GM19239 (cell line): ENCODE data around the gene EGFLAM.

Experiments used
- DNase-seq: peaks from one replicate; pipeline ENCODE4 v3.0.0; 2011; ENCODE audit warnings: low spot score; ENCODE audit not compliant: insufficient read length
- FAIRE-seq: peaks from 2 replicates; lab custom pipeline; 2011; peaks lifted over from hg19 to GRCh38; lab: Jason Lieb, UNC

The EGFLAM gene

DNA sequence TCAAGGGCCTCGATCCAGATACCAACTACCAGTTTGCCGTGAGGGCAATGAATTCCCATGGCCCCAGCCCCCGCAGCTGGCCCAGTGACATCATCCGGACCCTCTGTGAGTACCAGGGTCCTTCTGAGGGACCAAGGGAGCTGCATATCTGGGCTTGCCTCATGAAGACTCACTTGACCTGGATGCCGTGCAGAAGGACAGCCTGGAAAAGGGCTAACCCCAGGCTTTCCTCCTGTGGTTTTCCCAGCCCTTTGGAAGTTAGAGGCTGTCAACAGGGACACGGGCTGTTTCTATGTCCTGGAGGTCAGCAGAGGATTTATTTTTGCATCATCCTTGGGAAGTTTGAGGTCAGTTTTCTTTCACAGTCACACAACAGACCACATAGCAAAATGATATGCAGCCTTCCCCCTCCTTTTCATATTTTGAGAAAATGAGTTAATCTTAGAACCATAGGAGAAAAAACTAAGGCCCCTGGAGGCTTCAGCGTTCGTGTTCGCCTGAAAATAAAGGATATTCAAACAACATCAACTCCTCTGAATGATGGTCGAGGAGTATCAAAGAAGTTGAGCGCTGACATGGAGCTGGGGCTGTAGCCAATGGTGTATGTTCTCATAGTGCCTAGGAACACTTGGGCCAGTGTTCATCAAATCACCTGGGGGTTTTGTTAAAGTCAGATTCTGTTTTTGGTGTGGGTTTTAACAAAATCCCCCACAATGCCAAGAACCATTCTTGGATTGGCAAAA lies 112.2 kb downstream of the EGFLAM start:
- FAIRE-seq (no peak), DNase-seq (no peak)

DNA sequence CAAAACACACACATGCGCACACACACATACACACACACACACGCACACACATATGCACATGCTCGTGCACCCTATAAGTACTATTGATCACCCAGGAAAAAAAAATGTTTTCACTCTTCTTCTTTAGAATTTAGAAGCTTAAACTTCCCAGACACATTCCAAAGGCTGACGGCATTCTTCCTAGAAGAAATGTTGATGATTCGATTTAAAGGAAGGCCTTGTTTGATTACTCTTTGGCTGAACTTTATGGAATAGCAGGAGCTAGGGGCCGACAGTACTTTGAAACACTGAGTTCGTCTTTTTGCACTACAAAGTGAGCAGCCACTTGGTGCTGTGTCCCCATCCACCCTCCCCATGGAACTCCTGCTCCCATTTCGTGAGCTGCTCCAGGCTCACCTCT lies 113.2 kb downstream of the EGFLAM start:
- DNase-seq (no peak), FAIRE-seq (no peak)

DNA sequence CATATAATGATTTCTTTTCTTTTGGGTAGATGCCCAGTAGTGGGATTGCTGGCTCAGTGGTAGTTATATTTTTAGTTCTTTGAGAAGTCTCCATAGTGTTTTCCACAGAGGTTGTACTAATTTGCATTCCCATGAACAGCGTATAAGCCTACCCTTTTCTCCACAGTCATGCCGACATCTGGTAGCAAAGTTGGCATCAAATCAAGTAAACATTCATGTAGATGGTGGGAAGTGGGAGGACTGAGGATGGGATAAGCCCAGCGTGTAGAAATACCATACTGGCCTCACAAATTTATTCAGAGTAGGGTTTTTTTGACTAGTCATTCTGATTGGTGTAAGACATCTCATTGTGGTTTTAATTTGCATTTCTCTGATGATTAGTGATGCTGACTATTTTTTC lies 115.4 kb downstream of the EGFLAM start:
- DNase-seq: no peak
- FAIRE-seq: no peak

DNA sequence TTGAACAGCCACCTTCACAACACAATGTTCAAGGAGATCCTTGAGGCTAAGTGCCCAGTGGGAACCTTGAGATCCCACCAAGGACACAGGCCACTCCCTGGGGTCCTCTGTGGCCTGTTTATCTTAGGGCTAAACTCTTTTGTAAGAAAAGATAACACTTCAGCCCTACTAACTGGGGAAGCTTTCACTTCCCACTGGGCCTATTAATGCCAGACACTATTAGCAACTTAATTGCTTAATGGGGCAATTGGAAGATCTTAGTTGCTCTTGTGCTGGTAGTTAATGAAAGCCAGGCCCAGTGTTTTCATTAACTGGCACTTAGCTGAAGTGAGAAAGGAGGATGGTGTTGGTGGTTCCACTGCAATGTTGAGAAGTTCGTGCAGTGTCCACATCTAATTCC lies 117.1 kb downstream of the EGFLAM start:
- FAIRE-seq: no peak
- no peak for DNase-seq

DNA sequence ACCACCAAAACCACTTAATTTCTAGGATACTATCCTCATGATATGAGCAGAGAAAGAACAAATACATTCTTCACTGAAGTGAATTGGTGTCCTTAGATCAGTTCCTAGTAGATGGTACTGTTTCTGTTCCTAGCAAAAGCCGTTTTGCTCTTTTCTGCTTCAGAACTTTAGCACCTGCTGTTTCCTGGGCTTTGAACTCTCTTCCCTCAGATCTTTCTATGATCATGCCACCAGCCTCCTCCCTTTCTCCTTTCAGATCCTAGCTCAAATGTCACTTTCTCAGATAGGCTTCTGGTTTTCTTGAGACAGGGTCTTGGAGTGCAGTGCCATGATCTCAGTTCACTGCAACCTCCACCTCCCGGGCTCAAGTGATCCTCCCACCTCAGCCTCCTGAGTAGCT lies 118.0 kb downstream of the EGFLAM start:
- no peak for DNase-seq
- FAIRE-seq: no peak

DNA sequence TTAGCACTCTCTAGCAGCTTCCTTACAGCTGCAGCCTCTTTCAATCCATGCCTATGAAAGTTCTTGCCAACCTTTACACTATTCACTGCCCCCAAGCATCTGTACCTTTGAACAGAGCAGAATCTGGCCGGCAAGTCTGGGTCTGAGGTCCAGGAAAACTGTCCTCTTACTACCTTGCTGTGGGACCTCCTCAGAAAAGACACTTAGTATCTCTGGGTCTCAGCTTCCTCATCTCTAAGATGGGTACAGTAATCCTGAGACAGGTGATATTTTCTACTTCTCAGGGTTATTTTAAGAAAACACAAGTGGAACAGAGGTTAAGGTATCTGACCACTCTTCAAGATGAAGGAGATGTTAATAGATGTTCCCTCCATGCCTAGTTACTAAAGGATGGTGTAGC lies 120.2 kb downstream of the EGFLAM start:
- DNase-seq: no peak
- FAIRE-seq: no peak

DNA sequence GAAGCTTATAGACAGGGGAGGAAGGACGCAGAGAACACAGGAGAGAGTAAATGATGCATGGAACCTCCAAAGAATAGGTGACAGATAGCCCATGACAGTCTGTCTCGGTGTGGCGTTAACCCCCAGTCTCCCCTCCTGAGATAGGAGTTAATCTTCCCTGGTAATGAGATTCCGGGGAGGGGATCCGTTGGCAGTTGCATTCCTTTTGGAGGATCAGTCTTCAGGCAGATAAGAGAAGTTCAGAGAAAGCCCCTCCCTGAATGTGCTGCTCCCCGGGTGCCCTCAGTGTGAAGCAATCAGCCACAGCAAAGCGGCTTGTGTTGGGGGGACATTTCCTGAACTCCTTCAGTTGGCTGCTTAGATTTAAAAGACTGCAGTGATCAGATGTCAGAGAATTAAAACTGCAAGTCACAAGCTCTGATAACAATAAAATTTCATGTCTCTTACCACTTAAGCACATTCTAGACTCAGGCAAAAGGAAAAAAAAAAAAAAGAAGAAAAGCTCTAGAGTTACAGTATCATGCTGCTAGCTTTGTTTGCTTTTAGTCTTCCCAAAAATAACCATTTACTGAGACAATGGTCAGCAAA lies 121.1 kb downstream of the EGFLAM start:
- no peak for FAIRE-seq

DNA sequence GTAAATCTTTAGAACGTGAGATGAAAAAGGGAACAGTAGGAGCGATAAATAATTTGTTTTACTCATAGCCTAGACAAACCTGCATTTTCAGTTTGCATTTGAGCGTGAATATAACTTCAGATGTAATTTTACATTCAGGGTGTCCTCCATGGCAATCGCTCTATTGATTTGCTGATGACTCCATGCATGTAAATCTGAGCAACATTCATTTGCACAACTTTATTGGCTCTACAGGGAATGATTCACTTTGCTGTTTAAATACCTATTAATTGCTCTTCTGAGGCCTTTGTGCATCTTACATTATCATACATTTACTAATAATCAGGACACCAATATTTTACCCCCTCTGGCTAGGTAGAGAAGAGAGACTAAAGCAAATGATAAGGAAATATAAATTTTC lies 122.2 kb downstream of the EGFLAM start:
- no peak for FAIRE-seq
- DNase-seq: no peak

More for the DNA sequence above, 121.1 kb downstream of the EGFLAM start:
- DNase-seq: no peak

DNA sequence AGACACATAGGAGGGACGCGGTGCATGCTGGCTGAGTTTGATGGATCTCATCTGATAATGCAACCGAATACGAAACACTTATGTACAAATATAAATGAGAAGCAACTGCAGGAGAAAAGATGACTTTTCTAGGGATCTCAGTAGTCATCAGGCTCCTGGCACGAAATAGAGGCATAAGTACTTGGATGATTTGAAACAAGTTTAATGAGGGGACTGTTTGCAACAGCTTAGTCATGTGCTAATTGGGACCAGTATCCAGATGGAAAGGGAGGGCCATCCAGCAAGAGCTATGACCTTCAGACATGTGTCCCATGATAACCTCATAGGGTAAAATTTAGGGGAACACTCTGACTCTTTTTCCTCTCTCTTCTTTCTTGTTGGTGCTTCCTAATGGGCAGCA lies 123.0 kb downstream of the EGFLAM start:
- DNase-seq (no peak), FAIRE-seq (no peak)

DNA sequence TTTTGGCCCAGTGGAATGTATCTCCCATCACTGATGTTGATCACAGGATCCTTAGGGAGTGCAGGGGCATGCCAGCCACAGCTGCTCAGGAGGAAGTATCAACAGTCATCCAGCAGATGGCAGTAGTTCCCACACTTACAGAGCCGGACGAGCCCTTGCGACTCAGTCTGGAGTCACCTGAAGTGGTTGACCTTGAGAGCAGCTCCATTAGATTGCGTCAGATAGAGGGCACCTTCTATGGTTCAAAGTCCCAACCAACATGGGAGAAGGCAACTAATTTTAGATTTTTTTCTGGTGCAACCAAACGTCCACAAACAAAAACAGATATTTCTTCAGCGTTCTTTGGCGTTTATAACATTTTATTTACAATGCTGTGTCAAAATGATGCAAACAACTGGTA lies 124.5 kb downstream of the EGFLAM start:
- peak; percentile 83 for FAIRE-seq
- DNase-seq: peak; percentile 53

DNA sequence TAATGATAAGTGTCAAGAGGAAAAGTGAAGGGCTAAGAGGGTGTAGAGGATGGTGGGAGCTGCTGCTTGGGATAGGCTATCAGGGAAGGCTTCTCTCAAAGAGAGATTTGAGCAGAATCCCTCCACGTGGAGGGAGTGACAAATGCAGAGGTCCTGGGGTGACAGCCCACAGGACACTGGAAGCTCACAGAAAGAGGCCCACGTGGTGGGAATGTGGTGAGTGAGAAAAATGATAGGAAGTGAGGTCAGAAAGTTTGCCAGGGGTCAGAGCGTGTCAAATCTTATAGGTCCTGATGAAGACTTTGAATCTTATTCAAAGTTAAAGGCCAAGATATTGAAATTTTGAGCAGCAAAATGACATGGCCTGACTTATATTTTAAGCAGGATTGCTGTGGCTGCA lies 125.3 kb downstream of the EGFLAM start:
- DNase-seq: no peak
- FAIRE-seq: no peak

DNA sequence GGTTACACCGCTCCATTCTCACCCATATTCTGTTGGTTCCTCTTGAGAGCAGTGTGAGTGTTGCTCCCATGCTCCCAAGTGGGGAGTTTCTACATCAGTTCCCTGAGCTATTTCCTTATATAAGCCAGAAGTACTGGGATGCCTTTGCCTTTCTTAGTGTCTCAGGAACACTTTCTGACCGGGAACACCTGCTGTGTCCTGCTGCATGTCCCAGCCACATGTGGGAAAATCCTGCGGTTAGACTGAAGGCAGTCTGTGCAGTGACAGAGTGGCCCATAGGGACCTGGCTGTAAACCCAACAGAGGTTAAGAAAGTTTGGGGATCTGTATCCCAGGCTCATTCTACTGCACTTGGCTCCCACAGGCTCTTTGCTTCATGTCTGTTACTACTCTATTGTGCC lies 126.0 kb downstream of the EGFLAM start:
- DNase-seq (no peak), FAIRE-seq (no peak)

DNA sequence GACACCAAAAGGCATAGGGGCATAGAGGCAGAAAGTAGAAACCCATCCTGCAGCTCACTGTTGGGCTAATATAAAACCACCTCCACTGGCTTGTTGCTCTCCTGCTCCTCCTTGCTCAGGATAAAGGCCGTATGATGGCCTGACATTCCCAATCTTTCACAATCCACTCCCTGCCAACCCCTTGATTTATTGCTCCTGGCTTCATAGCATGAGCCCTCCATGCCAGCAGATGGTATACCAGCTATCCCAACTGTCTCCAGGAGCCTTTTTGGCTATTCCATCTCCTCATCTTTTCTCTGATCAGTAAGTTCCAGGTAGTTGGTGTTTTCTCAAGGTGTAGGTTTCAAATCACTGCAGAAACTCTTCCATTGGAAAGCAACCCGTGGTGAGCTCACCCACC lies 128.8 kb downstream of the EGFLAM start:
- DNase-seq (no peak), FAIRE-seq (no peak)

DNA sequence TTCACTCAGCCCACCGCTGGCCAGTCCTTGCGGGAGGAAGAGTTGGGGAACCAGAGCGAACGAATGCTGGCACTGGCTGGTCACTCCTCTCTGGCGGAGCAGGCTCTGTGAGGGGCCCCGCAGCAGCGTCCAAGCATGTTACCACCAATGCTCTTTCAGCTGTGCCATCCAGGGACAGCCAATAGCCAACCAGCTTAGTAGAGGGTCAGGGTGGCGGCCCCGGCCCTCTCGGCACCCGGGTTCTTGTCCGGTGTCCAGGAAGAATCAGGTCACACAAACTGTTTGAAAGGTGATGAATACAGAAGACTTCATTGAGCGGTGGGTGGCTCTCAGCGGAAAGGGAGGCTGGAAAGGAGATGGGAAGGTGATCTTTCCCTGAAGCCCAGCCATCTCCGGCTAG lies 135.3 kb downstream of the EGFLAM start:
- DNase-seq (no peak), FAIRE-seq (no peak)

DNA sequence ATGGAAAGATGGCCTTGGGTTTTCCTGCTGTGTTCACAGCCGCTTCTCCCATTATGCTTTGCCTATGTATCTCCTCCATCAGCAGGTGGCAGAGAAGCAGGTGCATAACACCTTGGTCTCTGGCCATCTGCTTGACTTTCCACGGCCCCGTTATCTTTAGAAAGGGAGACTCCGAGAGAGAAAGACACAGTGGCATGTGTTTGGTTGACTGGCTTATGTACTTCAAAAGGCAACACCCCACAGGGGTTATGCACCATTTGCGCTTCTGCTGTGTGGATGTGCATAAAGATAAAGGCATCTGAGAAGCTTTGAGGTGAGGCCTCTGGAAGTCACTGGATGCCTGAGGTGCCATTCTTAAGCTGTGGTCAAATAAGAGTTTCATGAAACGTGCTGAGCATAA lies 138.4 kb downstream of the EGFLAM start:
- DNase-seq (no peak), FAIRE-seq (no peak)

DNA sequence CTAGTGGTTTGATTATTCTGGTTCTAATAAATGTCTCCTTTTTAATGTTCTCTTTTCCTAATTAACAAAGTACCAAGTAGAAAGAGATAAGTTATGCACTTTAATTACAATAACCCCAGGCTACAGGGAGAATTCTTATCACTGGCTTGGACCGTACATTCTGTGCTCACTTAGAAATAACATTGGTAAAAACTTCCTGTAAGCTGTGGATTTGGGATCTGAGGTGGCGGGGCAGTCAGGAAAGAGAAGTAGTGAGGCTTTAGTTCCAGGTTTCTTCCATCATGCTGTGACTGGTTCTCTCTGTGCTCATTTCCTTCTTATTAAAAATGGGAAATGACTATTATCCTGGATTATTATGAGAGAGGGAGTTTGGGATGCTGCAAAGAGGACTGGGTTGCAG lies 142.0 kb downstream of the EGFLAM start:
- FAIRE-seq: no peak
- DNase-seq: no peak

DNA sequence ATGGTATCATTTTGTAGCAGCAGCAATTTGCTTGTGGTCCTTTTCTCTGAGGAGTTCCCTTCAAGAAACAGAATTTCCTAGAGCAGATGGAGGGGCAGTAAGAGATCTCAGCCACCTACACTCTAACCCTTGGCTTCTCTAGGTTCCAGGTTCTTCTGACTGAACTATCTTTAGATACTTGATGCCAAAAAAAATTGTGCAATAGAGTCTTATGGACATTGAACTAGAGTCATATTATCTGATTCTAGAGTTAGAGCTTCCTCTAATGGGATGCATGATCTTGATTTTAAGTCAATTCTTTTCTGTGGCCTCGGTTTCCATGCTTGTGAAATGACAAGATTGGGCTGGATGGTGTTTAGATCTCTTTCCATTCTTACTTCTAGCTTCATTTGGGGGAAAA lies 142.8 kb downstream of the EGFLAM start:
- no peak for FAIRE-seq
- no peak for DNase-seq

DNA sequence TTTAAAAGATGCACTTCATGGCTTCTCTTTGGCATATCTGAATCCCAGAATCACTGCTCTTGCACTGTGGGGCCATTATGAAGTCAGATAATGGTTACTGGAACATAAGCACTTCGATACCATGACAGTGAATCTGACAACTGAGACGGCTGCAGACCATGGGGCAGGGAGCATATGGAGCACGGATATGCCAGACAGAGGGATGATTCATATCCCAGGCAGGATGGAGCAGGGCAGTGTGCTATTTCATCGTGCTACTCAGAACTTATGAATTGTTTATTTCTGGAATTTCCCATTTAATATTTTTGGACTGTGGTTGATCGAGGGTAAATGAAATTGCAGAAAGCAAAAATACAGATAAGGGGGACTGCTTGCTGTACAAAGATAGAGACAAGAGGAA lies 145.0 kb downstream of the EGFLAM start:
- FAIRE-seq: no peak
- DNase-seq: no peak

DNA sequence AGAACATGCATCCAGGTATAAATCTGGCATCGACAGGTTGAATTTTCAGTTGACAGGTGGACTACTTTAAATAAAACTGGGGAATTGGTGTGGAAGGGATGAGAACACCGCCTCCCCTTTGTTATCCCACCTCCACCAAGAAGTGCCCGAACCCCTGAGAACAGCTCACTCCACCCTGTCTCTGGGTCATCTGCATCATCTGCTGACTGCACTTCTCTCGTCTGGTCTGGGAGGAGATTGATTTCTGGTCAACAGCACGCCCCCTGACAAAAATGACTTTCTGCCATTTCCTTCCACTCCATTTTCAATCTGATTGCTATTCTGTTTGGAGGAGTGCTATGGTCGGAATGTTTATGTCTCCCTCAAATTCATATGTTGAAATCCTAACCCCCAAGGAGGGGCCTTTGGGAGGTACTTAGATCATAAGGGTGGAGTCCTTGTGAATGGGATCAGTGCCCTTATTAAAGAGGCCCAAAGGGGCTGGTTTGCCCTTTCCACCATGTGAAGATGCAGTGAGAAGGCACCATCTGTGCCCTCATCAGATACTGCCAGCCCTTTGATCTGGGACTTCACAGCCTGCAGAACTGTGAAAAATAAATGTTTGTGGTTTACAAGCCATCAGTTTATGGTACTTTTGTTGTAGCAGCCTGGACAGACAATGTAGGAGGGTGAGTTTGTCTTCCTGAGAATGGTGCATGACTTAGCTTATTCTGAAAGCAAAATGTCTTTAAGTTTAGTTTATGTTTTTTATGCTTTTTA lies 145.7 kb downstream of the EGFLAM start:
- FAIRE-seq (no peak), DNase-seq (no peak)

DNA sequence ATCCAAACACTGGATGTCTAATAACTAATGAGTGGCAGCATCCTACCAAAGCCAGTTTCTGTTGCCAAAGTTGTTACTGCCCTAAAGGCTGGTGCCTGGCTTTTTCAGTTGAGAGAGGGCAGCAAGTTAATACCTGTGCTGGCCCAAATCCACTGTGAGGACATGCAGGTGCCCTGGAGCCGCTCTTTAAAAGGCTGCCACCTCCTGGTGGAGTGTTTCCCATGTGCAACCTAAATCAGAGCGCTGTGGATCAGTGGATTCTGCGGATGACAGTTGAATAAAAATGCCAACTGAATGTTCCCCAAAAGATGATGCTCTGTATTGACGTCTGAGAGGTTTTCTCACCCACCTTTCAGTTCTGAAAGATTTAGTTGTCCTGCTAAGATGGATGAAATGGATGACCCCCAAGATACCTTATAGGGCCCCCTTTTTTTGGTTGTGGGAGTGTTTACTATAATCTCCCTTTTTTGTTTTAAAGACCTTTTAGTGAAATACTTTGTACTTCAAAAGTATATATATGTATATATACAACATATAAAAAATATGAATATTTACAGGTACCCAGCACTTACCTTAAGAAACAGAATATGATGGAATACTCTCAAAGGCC lies 146.4 kb downstream of the EGFLAM start:
- DNase-seq: no peak
- FAIRE-seq: no peak
